DND-41 (cell line): ENCODE results near the gene COL4A6.

Source experiments
- ATAC-seq: fragments of 200-7000 bp; cut with Tn5 transposase; 3 replicates; pipeline ENCODE4 v1.9.1; 2021; ENCODE audit warnings: low read depth; ENCODE audit not compliant: insufficient read depth
- DNase-seq: peaks from one replicate; pipeline ENCODE4 v3.0.0-alpha.2; 2020
- H2AFZ ChIP-seq: 2 replicates; pipeline ENCODE4 v1.6.0; 2012; ENCODE audit warnings: low read depth, low read length
- H3K27ac ChIP-seq: 2 replicates; pipeline ENCODE4 v1.5.1; 2012; ENCODE audit warnings: low read length, inconsistent platforms
- H3K27me3 ChIP-seq: fragments of 200-600 bp; sonication (generic); 2 replicates; pipeline ENCODE4 v1.6.0; 2012; ENCODE audit warnings: low read length, mild to moderate bottlenecking, inconsistent platforms; ENCODE audit not compliant: insufficient read depth, poor library complexity
- H3K36me3 ChIP-seq: 2 replicates; pipeline ENCODE4 v1.5.1; 2012; ENCODE audit warnings: low read length, inconsistent platforms; ENCODE audit not compliant: insufficient read depth
- H3K4me1 ChIP-seq: 2 replicates; pipeline ENCODE4 v1.5.1; 2012; ENCODE audit warnings: mild to moderate bottlenecking, low read length; ENCODE audit not compliant: insufficient read depth
- H3K4me2 ChIP-seq: 2 replicates; pipeline ENCODE4 v1.6.0; 2012; ENCODE audit warnings: mild to moderate bottlenecking, moderate library complexity, low read length, inconsistent platforms; ENCODE audit not compliant: insufficient read depth
- H3K4me3 ChIP-seq, 2 experiments: fragments of 200-600 bp in 1 of 2; shearing (Covaris generic) in 1 of 2; 2 replicates each; pipeline ENCODE4 v1.5.1; 2012 to 2016; ENCODE audit warnings: inconsistent platforms in 2 of 2, low read length in 2 of 2, mild to moderate bottlenecking in 2 of 2, low read depth in 1 of 2, moderate library complexity in 1 of 2
- H3K79me2 ChIP-seq: 2 replicates; pipeline ENCODE4 v1.6.0; 2012; ENCODE audit warnings: low read length, inconsistent platforms; ENCODE audit not compliant: insufficient read depth
- H3K9ac ChIP-seq: 2 replicates; pipeline ENCODE4 v1.6.0; 2012; ENCODE audit warnings: low read depth, mild to moderate bottlenecking, inconsistent platforms, low read length, moderate library complexity
- H3K9me3 ChIP-seq: 2 replicates; pipeline ENCODE4 v1.5.1; 2012; ENCODE audit warnings: low read length, moderate library complexity, mild to moderate bottlenecking, inconsistent platforms; ENCODE audit not compliant: insufficient read depth, severe bottlenecking
- H4K20me1 ChIP-seq: 2 replicates; pipeline ENCODE4 v1.6.0; 2012; ENCODE audit warnings: low read length; ENCODE audit not compliant: insufficient read depth
- EZH2 ChIP-seq: IDR thresholded peaks from 3 replicates; pipeline ENCODE4 v1.6.1; 2012; ENCODE audit warnings: borderline replicate concordance, low read depth, mild to moderate bottlenecking, moderate library complexity, low read length, inconsistent platforms; ENCODE audit not compliant: severe bottlenecking
- TF ChIP-seq, protein P1 (sequence below): IDR thresholded peaks from 2 replicates; pipeline ENCODE4 v1.5.1; 2012; ENCODE audit warnings: borderline replicate concordance, low read length, moderate library complexity, mild to moderate bottlenecking; ENCODE audit not compliant: poor library complexity, severe bottlenecking; ENCODE audit errors: extremely low read depth

COL4A6 gene

DNA sequence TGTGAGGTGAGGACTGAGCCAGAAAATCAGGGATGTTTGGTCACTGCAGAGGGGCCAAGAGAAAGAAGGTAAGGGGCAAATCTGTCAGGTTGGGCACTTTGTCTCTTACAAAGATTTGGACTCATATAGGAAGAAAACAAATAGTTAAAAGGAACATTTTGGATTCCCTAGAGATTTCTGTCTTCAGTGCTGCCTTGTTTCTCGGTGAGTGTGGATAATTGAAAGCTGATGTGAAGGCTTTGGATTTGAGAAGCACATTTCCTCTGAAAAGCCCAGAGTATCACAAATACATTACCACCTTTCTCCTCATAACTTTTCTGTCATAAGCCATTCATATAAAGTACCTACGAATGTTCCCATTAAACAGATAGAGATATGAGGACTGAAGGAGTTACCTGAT lies 239.2 kb downstream of the COL4A6 start:
- Histone ChIP-seq H3K27ac (no peak overlapping the region), H3K9me3 (no peaks in the 10 kb centered on the region), H3K79me2 (no peaks in the 10 kb centered on the region), H3K4me3 (no peak overlapping the region), H3K4me2 (no peak overlapping the region), H4K20me1 (no peaks in the 10 kb centered on the region), H3K36me3 (no peaks in the 10 kb centered on the region), H3K4me1 (no peaks in the 10 kb centered on the region), H3K27me3 (no peaks in the 10 kb centered on the region), H2AFZ (no peak overlapping the region), H3K9ac (no peak overlapping the region)
- DNase-seq (no peak), ATAC-seq (no peak)
- TF ChIP-seq EZH2: no peak
- TF ChIP-seq, protein P1, sequence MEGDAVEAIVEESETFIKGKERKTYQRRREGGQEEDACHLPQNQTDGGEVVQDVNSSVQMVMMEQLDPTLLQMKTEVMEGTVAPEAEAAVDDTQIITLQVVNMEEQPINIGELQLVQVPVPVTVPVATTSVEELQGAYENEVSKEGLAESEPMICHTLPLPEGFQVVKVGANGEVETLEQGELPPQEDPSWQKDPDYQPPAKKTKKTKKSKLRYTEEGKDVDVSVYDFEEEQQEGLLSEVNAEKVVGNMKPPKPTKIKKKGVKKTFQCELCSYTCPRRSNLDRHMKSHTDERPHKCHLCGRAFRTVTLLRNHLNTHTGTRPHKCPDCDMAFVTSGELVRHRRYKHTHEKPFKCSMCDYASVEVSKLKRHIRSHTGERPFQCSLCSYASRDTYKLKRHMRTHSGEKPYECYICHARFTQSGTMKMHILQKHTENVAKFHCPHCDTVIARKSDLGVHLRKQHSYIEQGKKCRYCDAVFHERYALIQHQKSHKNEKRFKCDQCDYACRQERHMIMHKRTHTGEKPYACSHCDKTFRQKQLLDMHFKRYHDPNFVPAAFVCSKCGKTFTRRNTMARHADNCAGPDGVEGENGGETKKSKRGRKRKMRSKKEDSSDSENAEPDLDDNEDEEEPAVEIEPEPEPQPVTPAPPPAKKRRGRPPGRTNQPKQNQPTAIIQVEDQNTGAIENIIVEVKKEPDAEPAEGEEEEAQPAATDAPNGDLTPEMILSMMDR: no peak

DNA sequence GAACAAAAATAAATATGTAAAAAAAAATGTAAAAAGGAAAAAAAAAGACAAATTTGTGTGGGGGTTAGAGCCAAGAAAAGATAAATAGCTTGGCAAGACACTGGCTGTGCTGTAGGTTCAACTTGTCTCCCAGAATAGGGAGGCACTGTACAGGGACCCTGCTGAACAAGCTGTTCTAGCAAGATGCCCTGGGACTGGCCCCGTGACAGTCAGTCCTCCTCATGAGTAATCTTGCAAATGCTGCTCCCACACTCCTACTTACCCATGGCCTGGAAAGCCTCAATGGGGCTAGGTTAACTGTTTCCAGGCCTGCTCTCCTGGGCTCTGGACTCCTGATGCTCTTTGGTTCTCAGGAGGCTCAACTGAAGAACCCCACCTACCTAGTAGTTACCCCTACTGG lies 239.8 kb downstream of the COL4A6 start:
- no peak for DNase-seq
- H4K20me1 ChIP-seq: no peaks in the 10 kb centered on the region
- H2AFZ ChIP-seq: no peak overlapping the region

DNA sequence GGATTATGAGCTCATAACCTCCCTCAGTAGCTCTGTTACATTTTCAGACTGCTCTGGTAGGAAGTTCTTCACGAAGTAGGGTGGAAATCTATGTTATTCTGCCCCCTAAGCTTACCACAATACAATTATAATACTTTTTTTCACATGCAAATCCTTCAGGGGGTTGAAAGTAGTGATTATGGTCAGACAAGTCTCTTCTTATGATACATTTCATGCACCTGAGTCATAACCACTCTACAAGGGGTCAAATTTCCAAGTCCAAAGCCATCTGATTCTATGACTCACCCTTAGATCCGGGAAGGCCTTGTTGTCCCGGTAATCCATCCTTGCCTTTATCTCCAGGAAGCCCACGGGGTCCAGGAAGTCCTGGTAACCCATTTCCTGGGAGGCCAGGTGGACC lies 251.4 kb downstream of the COL4A6 start:
- no peak overlapping the region for H3K4me3 ChIP-seq
- no peaks in the 10 kb centered on the region for H3K36me3 ChIP-seq
- TF ChIP-seq, protein P1: no peak
- TF ChIP-seq EZH2: no peak
- no peaks in the 10 kb centered on the region for H3K9me3 ChIP-seq
- H3K4me1 ChIP-seq: no peaks in the 10 kb centered on the region
- DNase-seq: no peak
- H3K9ac ChIP-seq: no peak overlapping the region
- no peaks in the 10 kb centered on the region for H4K20me1 ChIP-seq
- H3K27me3 ChIP-seq: no peaks in the 10 kb centered on the region
- no peak overlapping the region for H2AFZ ChIP-seq
- no peak overlapping the region for H3K27ac ChIP-seq
- H3K4me2 ChIP-seq: no peak overlapping the region
- ATAC-seq: no peak
- no peaks in the 10 kb centered on the region for H3K79me2 ChIP-seq

More for the DNA sequence above, 239.8 kb downstream of the COL4A6 start:
- Histone ChIP-seq H3K9me3 (no peaks in the 10 kb centered on the region), H3K4me1 (no peaks in the 10 kb centered on the region), H3K27me3 (no peaks in the 10 kb centered on the region), H3K4me3 (no peak overlapping the region), H3K4me2 (no peak overlapping the region), H3K27ac (no peak overlapping the region), H3K36me3 (no peaks in the 10 kb centered on the region), H3K9ac (no peak overlapping the region), H3K79me2 (no peaks in the 10 kb centered on the region)
- no peak for ATAC-seq
- TF ChIP-seq, protein P1: no peak

DNA sequence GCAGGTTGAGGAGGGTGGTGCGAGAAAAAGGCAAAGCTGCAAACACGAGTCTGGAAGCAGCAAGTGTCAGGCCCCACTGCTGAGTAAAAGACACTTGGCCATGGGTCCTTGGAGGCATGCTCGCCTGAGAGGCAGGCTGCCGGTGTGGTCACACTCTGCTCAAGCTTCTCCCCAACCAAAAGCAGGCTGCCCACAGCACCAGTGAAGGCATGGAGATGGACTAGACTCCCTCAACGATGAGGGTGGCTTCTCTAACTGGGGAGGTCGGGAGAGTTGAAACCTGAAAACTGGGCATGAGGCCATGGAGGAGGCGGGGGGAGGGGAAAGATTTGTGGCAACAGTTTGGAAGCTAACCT lies 260.1 kb downstream of the COL4A6 start:
- Histone ChIP-seq H3K27me3 (no peaks in the 10 kb centered on the region), H3K4me3 (no peak overlapping the region), H4K20me1 (no peaks in the 10 kb centered on the region), H3K9me3 (no peaks in the 10 kb centered on the region), H3K4me1 (no peaks in the 10 kb centered on the region), H3K27ac (no peak overlapping the region), H3K36me3 (no peaks in the 10 kb centered on the region), H2AFZ (no peak overlapping the region), H3K4me2 (no peak overlapping the region), H3K9ac (no peak overlapping the region), H3K79me2 (no peaks in the 10 kb centered on the region)
- no peak for TF ChIP-seq EZH2
- TF ChIP-seq, protein P1: no peak
- ATAC-seq: no peak
- no peak for DNase-seq
